Osteoblast (primary cell): ENCODE measurements around the gene WDFY4. TPM values are rescaled to one million over a fixed set of nuclear protein-coding genes. Genes with fewer than 3 reads are reported as not detected.

ENCODE experiments used
- DNase-seq: peaks from one replicate; pipeline ENCODE4 v3.0.0; 2011; ENCODE audit warnings: low spot score, mixed read lengths; ENCODE audit not compliant: insufficient read length; ENCODE audit errors: missing footprints
- H2AFZ ChIP-seq: 2 replicates; pipeline ENCODE4 v1.6.0; 2011; ENCODE audit warnings: mild to moderate bottlenecking, low read length
- H3K27ac ChIP-seq: 2 replicates; pipeline ENCODE4 v1.5.1; 2011; ENCODE audit warnings: mild to moderate bottlenecking, low read depth, low read length, moderate library complexity
- H3K27me3 ChIP-seq: 2 replicates; pipeline ENCODE4 v1.6.0; 2012; ENCODE audit warnings: mild to moderate bottlenecking, control low read depth, inconsistent platforms, low read length, moderate library complexity; ENCODE audit not compliant: insufficient read depth
- H3K36me3 ChIP-seq: 2 replicates; pipeline ENCODE4 v1.5.1; 2011; ENCODE audit warnings: mild to moderate bottlenecking, low read length, control low read depth, moderate library complexity; ENCODE audit not compliant: insufficient read depth
- H3K4me1 ChIP-seq: 2 replicates; pipeline ENCODE4 v1.5.1; 2011; ENCODE audit warnings: mild to moderate bottlenecking, low read length, control low read depth, moderate library complexity; ENCODE audit not compliant: insufficient read depth
- H3K4me2 ChIP-seq: 2 replicates; pipeline ENCODE4 v1.6.0; 2011; ENCODE audit warnings: mild to moderate bottlenecking, low read length; ENCODE audit not compliant: insufficient read depth
- H3K4me3 ChIP-seq: fragments of 200-600 bp; sonication (generic); 3 replicates; pipeline ENCODE4 v1.5.1; 2012; ENCODE audit warnings: mild to moderate bottlenecking, low read length, inconsistent platforms; ENCODE audit not compliant: insufficient read depth
- H3K79me2 ChIP-seq: 2 replicates; pipeline ENCODE4 v1.6.0; 2012; ENCODE audit warnings: mild to moderate bottlenecking, low read length, control low read depth, inconsistent platforms; ENCODE audit not compliant: insufficient read depth
- H3K9me3 ChIP-seq: 2 replicates; pipeline ENCODE4 v1.5.1; 2011; ENCODE audit warnings: low read depth, low read length, control low read depth
- H4K20me1 ChIP-seq: 2 replicates; pipeline ENCODE4 v1.6.0; 2012; ENCODE audit warnings: mild to moderate bottlenecking, low read length, control low read depth; ENCODE audit not compliant: insufficient read depth
- total RNA-seq: library from RNA; depleted of rRNA; stranded (reverse); fragments of >200 nt; gene quantifications from 2 replicates; pipeline ENCODE4 v1.2.3, GENCODE V29; 2012
- TF ChIP-seq, protein P1 (sequence below): IDR thresholded peaks from 2 replicates; pipeline ENCODE4 v1.5.1; 2011; ENCODE audit warnings: mild to moderate bottlenecking, low read depth, low read length, moderate library complexity; ENCODE audit errors: extremely low read depth

WDFY4 gene
- total RNA-seq, 1 donor: 0.36 TPM

DNA sequence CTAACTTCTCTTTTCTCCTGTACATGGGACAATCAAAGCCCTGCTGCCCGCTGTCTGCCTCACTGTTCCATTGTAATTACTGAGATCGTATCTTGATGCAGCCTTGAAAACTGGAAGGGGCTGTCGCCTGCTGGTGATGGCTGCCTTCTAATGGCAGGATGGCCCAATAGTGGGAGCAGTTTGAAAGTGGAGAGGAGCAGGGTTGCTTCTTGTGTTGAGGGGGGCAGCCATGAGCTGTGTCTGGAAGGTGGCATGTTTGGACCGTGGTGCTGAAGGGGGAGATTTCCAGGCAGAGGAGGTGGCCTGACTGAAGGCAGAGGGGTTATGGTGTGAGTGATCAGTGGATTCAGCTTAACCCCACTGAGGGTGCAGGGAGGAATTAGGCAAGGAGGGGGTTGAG lies 8.1 kb downstream of the WDFY4 start:
- no peak for DNase-seq
- H3K36me3 ChIP-seq: no peaks in the 10 kb centered on the region

GRCh38 chr10:48693206-48693605 lies 8.5 kb downstream of the WDFY4 start:
- Histone ChIP-seq H3K4me1 (no peaks in the 10 kb centered on the region), H2AFZ (no peak overlapping the region), H3K4me2 (no peak overlapping the region), H3K4me3 (no peak overlapping the region), H3K27ac (no peak overlapping the region), H4K20me1 (no peaks in the 10 kb centered on the region), H3K27me3 (peaks cover 16% of the 10 kb centered on the region), H3K9me3 (no peaks in the 10 kb centered on the region), H3K79me2 (no peaks in the 10 kb centered on the region), H3K36me3 (no peaks in the 10 kb centered on the region)
- TF ChIP-seq, protein P1, sequence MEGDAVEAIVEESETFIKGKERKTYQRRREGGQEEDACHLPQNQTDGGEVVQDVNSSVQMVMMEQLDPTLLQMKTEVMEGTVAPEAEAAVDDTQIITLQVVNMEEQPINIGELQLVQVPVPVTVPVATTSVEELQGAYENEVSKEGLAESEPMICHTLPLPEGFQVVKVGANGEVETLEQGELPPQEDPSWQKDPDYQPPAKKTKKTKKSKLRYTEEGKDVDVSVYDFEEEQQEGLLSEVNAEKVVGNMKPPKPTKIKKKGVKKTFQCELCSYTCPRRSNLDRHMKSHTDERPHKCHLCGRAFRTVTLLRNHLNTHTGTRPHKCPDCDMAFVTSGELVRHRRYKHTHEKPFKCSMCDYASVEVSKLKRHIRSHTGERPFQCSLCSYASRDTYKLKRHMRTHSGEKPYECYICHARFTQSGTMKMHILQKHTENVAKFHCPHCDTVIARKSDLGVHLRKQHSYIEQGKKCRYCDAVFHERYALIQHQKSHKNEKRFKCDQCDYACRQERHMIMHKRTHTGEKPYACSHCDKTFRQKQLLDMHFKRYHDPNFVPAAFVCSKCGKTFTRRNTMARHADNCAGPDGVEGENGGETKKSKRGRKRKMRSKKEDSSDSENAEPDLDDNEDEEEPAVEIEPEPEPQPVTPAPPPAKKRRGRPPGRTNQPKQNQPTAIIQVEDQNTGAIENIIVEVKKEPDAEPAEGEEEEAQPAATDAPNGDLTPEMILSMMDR: no peak
- no peak for DNase-seq

More for the DNA sequence above, 8.1 kb downstream of the WDFY4 start:
- no peaks in the 10 kb centered on the region for H3K9me3 ChIP-seq
- no peak overlapping the region for H2AFZ ChIP-seq
- H4K20me1 ChIP-seq: no peaks in the 10 kb centered on the region
- no peak overlapping the region for H3K4me3 ChIP-seq
- TF ChIP-seq, protein P1: no peak
- no peaks in the 10 kb centered on the region for H3K79me2 ChIP-seq
- no peaks in the 10 kb centered on the region for H3K4me1 ChIP-seq
- H3K27ac ChIP-seq: no peak overlapping the region
- H3K4me2 ChIP-seq: no peak overlapping the region
- peaks cover 16% of the 10 kb centered on the region for H3K27me3 ChIP-seq

GRCh38 chr10:48694371-48695030 lies 9.8 kb downstream of the WDFY4 start:
- no peak for DNase-seq
- no peaks in the 10 kb centered on the region for H3K79me2 ChIP-seq

More at GRCh38 chr10:48694371-48695030, 9.8 kb downstream of the WDFY4 start:
- Histone ChIP-seq H3K4me3 (no peak overlapping the region), H3K4me2 (no peak overlapping the region), H4K20me1 (no peaks in the 10 kb centered on the region), H3K27me3 (peaks cover 12% of the 10 kb centered on the region), H2AFZ (no peak overlapping the region), H3K4me1 (no peaks in the 10 kb centered on the region), H3K9me3 (no peaks in the 10 kb centered on the region), H3K36me3 (no peaks in the 10 kb centered on the region), H3K27ac (no peak overlapping the region)
- TF ChIP-seq, protein P1: no peak
